Stomach (tissue), 9 donors: ENCODE measurements around the gene RNLS. TPM values are rescaled to one million over a fixed set of nuclear protein-coding genes. Genes with fewer than 3 reads are reported as not detected.

Experiments
- DNase-seq, 2 donors: peaks; one replicate each; pipeline versions ENCODE4 v3.0.0 to v3.0.0-alpha.2; 2013 to 2019
- H3K27ac ChIP-seq, 5 donors: fragments of 200-600 bp in 4 of 5; sonication (generic) in 4 of 5; one replicate each; pipeline ENCODE4 v1.5.1; 2013 to 2019; ENCODE audit warnings: mild to moderate bottlenecking in 1 of 5, moderate library complexity in 1 of 5
- H3K27me3 ChIP-seq, 3 donors: fragments of 200-600 bp; sonication (generic); one replicate each; pipeline ENCODE4 v1.5.1; 2017 to 2019; ENCODE audit warnings: mixed run types in 1 of 3
- H3K36me3 ChIP-seq, 4 donors: fragments of 200-600 bp; sonication (generic); 1 replicate in 3 of 4; 2 replicates in 1 of 4; pipeline ENCODE4 v1.5.1; 2016 to 2019
- H3K4me1 ChIP-seq, 4 donors: fragments of 200-600 bp; sonication (generic); one replicate each; pipeline ENCODE4 v1.5.1; 2016 to 2019
- H3K4me3 ChIP-seq, 4 donors: fragments of 200-600 bp; sonication (generic) in 3 of 4; one replicate each; pipeline ENCODE4 v1.5.1; 2016 to 2019; ENCODE audit warnings: mild to moderate bottlenecking in 1 of 4
- H3K9me3 ChIP-seq, 4 donors: fragments of 200-600 bp; sonication (generic); one replicate each; pipeline ENCODE4 v1.5.1; 2016 to 2019
- EP300 ChIP-seq: sonication (generic); formaldehyde crosslinking; IDR thresholded peaks from one replicate; pipeline ENCODE4 v1.6.1; 2017; ENCODE audit warnings: antibody characterized with exemption
- POLR2A ChIP-seq, 4 donors: fragments of 450-650 bp; IDR thresholded peaks; one replicate each; pipeline ENCODE4 v1.6.1; 2016; ENCODE audit warnings: antibody characterized with exemption in 4 of 4, control low read depth in 2 of 4, mild to moderate bottlenecking in 1 of 4, moderate library complexity in 1 of 4
- POLR2AphosphoS5 ChIP-seq, 3 donors: sonication (generic); formaldehyde crosslinking; IDR thresholded peaks; one replicate each; pipeline ENCODE4 v1.6.1; 2016; ENCODE audit warnings: antibody characterized with exemption in 3 of 3
- WGBS, 5 donors: extraction: QIAGEN DNeasy Blood & Tissue Kit in 3 of 5; methylation state at CpG; one replicate each; pipeline versions ENCODE4 v1.1.5 to v1.1.7; 2013 to 2018; 5-methylcytosine and 5-hydroxymethylcytosine counted together
- intact Hi-C: fragments of 100-400 bp; cut with DNase I; formaldehyde crosslinking; loops from one replicate; pipeline ENCODE4 v1.15.1; 2023; ENCODE audit warnings: low total_unique reads
- polyA plus RNA-seq, 3 donors: library from polyadenylated mRNA; stranded (reverse); fragments of 200-250 nt; gene quantifications; one replicate each; pipeline ENCODE4 v1.2.3, GENCODE V29; 2013
- total RNA-seq, 5 donors: library from RNA; depleted of rRNA; stranded (reverse); fragments of >200 nt; gene quantifications; one replicate each; pipeline versions ENCODE4 v1.1.0 to v1.2.3, GENCODE V29; 2014 to 2016
- TF ChIP-seq, protein P1 (sequence below), 7 experiments: fragments of 450-650 bp in 4 of 7; fragments of 200-600 bp in 3 of 7; sonication (generic) in 3 of 7; IDR thresholded peaks; one replicate each; pipeline ENCODE4 v1.5.1; 2016 to 2019; ENCODE audit warnings: antibody characterized with exemption in 7 of 7, control low read depth in 2 of 7, mild to moderate bottlenecking in 1 of 7
- donor health status: healthy with polysubstance abuse.
- donor health status: Bipolar disorder and iron deficiency.
- donor health status: healthy.

RNLS gene
- total and polyA plus RNA-seq, 8 donors, result 6.7 to 21.5 (median 11.6) TPM; not detected in 2

DNA sequence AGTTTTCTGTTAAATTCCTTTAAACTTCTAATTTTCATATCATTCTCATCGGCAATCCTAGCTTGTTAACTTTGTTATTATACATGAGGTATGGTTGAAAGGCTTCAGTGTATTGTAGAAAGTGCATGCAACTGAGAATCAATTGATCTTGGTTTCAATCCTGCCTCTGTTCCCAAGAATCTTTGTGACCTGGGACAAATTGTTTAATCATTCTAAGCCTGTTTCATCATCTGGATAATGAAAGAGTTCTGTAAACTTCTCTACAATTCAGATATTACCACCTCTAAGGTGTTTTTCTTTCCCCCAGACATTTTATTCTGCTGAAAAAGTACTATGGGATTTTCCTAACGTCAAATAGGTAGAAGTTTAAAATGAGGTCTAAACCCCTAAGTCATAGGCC lies 179.0 kb downstream of the RNLS start:
- Histone ChIP-seq H3K27me3 (no peaks in the 10 kb centered on the region), H3K9me3 (peaks cover 0 to 5% (median 0%) of the 10 kb centered on the region in 4 donors), H3K27ac (no peak overlapping the region), H3K4me3 (no peak overlapping the region), H3K4me1 (peaks cover 0 to 7% (median 0%) of the 10 kb centered on the region in 4 donors), H3K36me3 (no peaks in the 10 kb centered on the region)
- 77 to 90% (median 86%) methylated on average over 2 of the region's 2 CpGs for WGBS, 5 donors
- TF ChIP-seq POLR2AphosphoS5 (IDR thresholded peaks at IDR 0.05) (no peak), EP300 (no peak)
- no peak for DNase-seq
- intact Hi-C loops, result no loop called here

DNA sequence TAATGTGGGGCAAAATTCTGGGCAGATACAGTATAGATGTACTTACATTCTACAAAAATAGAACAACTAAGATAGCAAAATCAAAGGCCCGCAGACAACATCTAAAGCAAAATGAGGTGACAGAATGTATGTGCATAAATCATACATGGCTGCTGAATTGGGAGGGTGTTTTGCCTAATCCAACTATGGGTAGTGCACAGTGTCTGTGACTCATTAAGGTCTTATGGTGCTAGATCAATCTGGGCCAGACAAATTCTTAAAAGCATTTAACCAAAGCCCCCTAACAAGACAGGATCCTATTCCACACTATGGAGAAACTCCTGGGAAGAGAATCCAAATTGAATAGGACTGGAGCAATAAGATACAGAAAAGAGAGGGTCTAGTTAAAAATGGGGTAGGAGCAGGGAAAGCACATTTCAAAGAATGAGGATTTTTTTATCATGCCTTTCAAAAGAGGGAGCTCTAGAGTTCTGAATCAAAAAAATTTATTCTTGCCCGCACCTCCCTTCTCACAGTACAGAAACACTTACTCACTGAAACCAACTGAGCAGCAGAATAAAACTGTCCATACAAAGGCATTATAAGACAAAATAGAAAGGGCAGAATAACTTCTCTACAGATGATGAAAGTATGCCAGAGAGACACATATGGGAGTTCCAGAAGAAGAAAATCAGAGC lies 181.3 kb downstream of the RNLS start:
- Histone ChIP-seq H3K27ac (no peak overlapping the region), H3K27me3 (no peaks in the 10 kb centered on the region), H3K4me1 (peaks cover 0 to 7% (median 0%) of the 10 kb centered on the region in 4 donors), H3K4me3 (no peak overlapping the region), H3K36me3 (no peaks in the 10 kb centered on the region), H3K9me3 (peaks cover 0 to 26% (median 0%) of the 10 kb centered on the region in 4 donors)
- intact Hi-C loops, result no loop called here
- 55 to 77% (median 61%) methylated on average over 2 of the region's 2 CpGs for WGBS, 5 donors
- no peak for TF ChIP-seq EP300
- TF ChIP-seq, protein P1, sequence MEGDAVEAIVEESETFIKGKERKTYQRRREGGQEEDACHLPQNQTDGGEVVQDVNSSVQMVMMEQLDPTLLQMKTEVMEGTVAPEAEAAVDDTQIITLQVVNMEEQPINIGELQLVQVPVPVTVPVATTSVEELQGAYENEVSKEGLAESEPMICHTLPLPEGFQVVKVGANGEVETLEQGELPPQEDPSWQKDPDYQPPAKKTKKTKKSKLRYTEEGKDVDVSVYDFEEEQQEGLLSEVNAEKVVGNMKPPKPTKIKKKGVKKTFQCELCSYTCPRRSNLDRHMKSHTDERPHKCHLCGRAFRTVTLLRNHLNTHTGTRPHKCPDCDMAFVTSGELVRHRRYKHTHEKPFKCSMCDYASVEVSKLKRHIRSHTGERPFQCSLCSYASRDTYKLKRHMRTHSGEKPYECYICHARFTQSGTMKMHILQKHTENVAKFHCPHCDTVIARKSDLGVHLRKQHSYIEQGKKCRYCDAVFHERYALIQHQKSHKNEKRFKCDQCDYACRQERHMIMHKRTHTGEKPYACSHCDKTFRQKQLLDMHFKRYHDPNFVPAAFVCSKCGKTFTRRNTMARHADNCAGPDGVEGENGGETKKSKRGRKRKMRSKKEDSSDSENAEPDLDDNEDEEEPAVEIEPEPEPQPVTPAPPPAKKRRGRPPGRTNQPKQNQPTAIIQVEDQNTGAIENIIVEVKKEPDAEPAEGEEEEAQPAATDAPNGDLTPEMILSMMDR (IDR thresholded peaks at IDR 0.05), result peak in 2 of 7 experiments; percentile 7 to 21
- DNase-seq, result no peak

DNA sequence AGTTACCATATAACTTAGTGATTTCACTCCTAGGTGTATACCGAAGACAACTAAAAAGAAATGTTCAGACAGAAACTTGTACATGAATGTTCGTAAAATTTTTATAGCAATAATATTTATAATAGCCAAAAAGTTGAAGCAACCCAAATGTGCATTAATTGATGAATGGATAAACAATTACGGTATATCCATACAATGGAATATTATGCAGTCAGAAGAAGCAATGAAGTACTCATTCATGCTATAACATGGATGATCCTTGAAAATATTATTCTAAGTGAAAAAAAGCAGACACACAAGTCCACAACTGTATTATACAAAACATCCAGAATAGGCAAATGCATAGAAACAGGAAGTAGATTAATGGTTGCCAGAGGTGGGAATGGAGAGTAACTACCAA lies 183.9 kb downstream of the RNLS start:
- no peaks in the 10 kb centered on the region for H3K4me1 ChIP-seq
- H3K27ac ChIP-seq, result no peak overlapping the region
- no peak for DNase-seq
- intact Hi-C loops, result no loop called here
- WGBS, 5 donors, result 94 to 99% (median 97%) methylated on average over 3 of the region's 3 CpGs
- no peak for TF ChIP-seq EP300
- no peak for TF ChIP-seq POLR2AphosphoS5 (IDR thresholded peaks at IDR 0.05)
- TF ChIP-seq POLR2A (IDR thresholded peaks at IDR 0.05), result no peak
- TF ChIP-seq, protein P1 (IDR thresholded peaks at IDR 0.05), result no peak
- H3K27me3 ChIP-seq, result no peaks in the 10 kb centered on the region
- no peak overlapping the region for H3K4me3 ChIP-seq
- H3K36me3 ChIP-seq, result no peaks in the 10 kb centered on the region
- H3K9me3 ChIP-seq, result peaks cover 0 to 41% (median 5%) of the 10 kb centered on the region in 4 donors

DNA sequence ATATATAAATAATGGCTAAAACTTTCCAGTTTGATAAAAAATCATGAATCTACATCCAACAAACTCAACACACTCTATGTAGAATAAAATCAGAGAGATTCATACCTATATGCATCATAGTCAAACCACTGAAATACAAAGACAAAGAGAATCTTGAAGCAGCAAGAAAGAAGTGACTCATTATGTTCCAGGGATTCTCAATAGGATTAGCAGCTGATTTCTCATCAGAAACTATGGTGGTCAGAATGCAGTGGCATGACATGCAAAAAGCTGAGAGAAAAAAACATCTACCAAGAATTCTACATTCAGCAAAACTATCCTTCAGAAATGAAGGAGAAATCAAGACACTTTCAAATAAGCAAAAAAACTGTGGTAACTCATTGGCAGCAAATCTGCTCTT lies 187.4 kb downstream of the RNLS start:
- H3K4me1 ChIP-seq, result peaks cover 0 to 5% (median 0%) of the 10 kb centered on the region in 4 donors
- no peak for TF ChIP-seq POLR2A (IDR thresholded peaks at IDR 0.05)
- TF ChIP-seq, protein P1 (IDR thresholded peaks at IDR 0.05), result no peak
- TF ChIP-seq POLR2AphosphoS5 (IDR thresholded peaks at IDR 0.05), result no peak
- no peak for TF ChIP-seq EP300
- H3K27ac ChIP-seq, result no peak overlapping the region
- intact Hi-C loops, result no loop called here
- no peaks in the 10 kb centered on the region for H3K36me3 ChIP-seq
- DNase-seq, result no peak
- H3K9me3 ChIP-seq, result peaks cover 0 to 41% (median 5%) of the 10 kb centered on the region in 4 donors
- H3K27me3 ChIP-seq, result no peaks in the 10 kb centered on the region
- no peak overlapping the region for H3K4me3 ChIP-seq

DNA sequence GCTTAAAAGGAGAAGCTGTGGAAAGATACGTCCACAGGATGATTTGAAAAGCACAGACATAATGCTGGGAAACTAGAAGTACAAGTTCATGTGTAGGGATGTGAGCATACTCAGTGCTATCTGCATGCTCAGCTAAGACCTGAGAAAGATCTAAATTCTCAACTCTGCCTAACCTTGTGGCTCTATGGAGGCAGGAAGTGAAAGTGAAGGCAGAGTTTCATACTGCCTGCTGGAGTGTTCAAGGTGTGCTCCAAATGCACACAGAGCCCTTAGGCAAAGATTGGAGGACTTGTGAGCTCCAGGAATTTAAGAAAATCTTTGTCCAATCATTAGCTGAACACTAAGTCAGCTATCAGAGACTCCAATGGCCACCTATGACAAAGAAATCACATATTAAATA lies 190.9 kb downstream of the RNLS start:
- H3K4me3 ChIP-seq, result no peak overlapping the region
- no peaks in the 10 kb centered on the region for H3K36me3 ChIP-seq
- TF ChIP-seq POLR2A (IDR thresholded peaks at IDR 0.05), result no peak
- peak in 1 of 3 donors; percentile 25 for TF ChIP-seq POLR2AphosphoS5 (IDR thresholded peaks at IDR 0.05)
- H3K27me3 ChIP-seq, result no peaks in the 10 kb centered on the region
- WGBS, 5 donors, result 31 to 57% (median 54%) methylated on average over 1 of the region's 1 CpG
- intact Hi-C loops, result no loop called here
- peaks cover 0 to 27% (median 12%) of the 10 kb centered on the region in 4 donors for H3K4me1 ChIP-seq
- H3K27ac ChIP-seq, result peak overlapping the region in 1 of 5 donors; percentile 11
- peaks cover 0 to 20% (median 5%) of the 10 kb centered on the region in 4 donors for H3K9me3 ChIP-seq
- peak in 1 of 2 donors; percentile 54 for DNase-seq
